SK-N-SH (cell line): ENCODE measurements around the gene GTF3C1. TPM values are rescaled to one million over a fixed set of nuclear protein-coding genes. Genes with fewer than 3 reads are reported as not detected.

Experiments
- CTCF ChIA-PET: fragments of 300-600, 350-600 bp; formaldehyde crosslinking; extraction: SDS; loops from one replicate; lab custom pipeline; 2021; lab: Yijun Ruan, JAX
- POLR2A ChIA-PET: fragments of 350-600 bp; sonication (Branson Sonifier 250); formaldehyde crosslinking; extraction: SDS; loops from one replicate; lab custom pipeline; 2020; ENCODE audit warnings: antibody characterized with exemption, inconsistent platforms; lab: Yijun Ruan, JAX
- DNase-seq: peaks from one replicate; pipeline ENCODE4 v3.0.0; 2012
- H2AFZ ChIP-seq: fragments of 200-600 bp; sonication (generic); 2 replicates; pipeline ENCODE4 v1.8.1; 2016; ENCODE audit warnings: antibody characterized with exemption, mild to moderate bottlenecking, low read depth
- H3F3A ChIP-seq: fragments of 200-600 bp; sonication (generic); replicated peaks from 2 replicates; pipeline ENCODE3; 2016; ENCODE audit warnings: antibody characterized with exemption, mild to moderate bottlenecking; ENCODE audit not compliant: insufficient read depth
- H3K27ac ChIP-seq, 2 experiments: fragments of 200-500 bp in 1 of 2; fragments of 200-600 bp in 1 of 2; sonication (Bioruptor generic) in 1 of 2; sonication (generic), shearing (Covaris generic) in 1 of 2; 2 replicates each; pipeline versions ENCODE4 v1.5.1 to v1.6.1; 2014 to 2016; ENCODE audit warnings: low read depth in 2 of 2, inconsistent platforms in 1 of 2, low read length in 1 of 2, mild to moderate bottlenecking in 1 of 2, mixed read lengths in 1 of 2
- H3K27me3 ChIP-seq: fragments of 200-600 bp; sonication (generic), shearing (Covaris generic); 2 replicates; pipeline ENCODE4 v1.6.1; 2016; ENCODE audit warnings: mixed run types; ENCODE audit not compliant: insufficient read depth
- H3K36me3 ChIP-seq, 2 experiments: fragments of 200-500 bp in 1 of 2; fragments of 200-600 bp in 1 of 2; sonication (Bioruptor generic) in 1 of 2; sonication (generic) in 1 of 2; replicated peaks in 1 of 2; 2 replicates each; pipeline versions ENCODE3 to v1.5.1; 2014 to 2016; ENCODE audit warnings: low read length in 1 of 2, mild to moderate bottlenecking in 1 of 2; ENCODE audit not compliant: insufficient read depth in 2 of 2, control insufficient read depth in 1 of 2
- H3K4me1 ChIP-seq, 2 experiments: fragments of 200-500 bp in 1 of 2; fragments of 200-600 bp in 1 of 2; sonication (Bioruptor generic) in 1 of 2; sonication (generic), shearing (Covaris generic) in 1 of 2; 2 replicates each; pipeline versions ENCODE4 v1.5.1 to v1.6.1; 2014 to 2016; ENCODE audit warnings: low read depth in 1 of 2, low read length in 1 of 2, mixed run types in 1 of 2; ENCODE audit not compliant: insufficient read depth in 2 of 2, control insufficient read depth in 1 of 2
- H3K4me2 ChIP-seq: fragments of 200-600 bp; sonication (generic), shearing (Covaris generic); 2 replicates; pipeline ENCODE4 v1.6.1; 2017; ENCODE audit warnings: mixed run types
- H3K4me3 ChIP-seq, 2 experiments: fragments of 200-500 bp in 1 of 2; fragments of 200-600 bp in 1 of 2; sonication (Bioruptor generic) in 1 of 2; sonication (generic), shearing (Covaris generic) in 1 of 2; 2 replicates each; pipeline versions ENCODE4 v1.5.1 to v1.8.1; 2014 to 2016; ENCODE audit warnings: low read depth in 2 of 2, inconsistent platforms in 1 of 2, low read length in 1 of 2, mild to moderate bottlenecking in 1 of 2, mixed read lengths in 1 of 2, moderate library complexity in 1 of 2
- H3K79me2 ChIP-seq: fragments of 200-600 bp; sonication (generic); 2 replicates; pipeline ENCODE4 v1.8.1; 2017; ENCODE audit warnings: mild to moderate bottlenecking; ENCODE audit not compliant: insufficient read depth
- H3K9ac ChIP-seq: fragments of 200-600 bp; sonication (generic); 2 replicates; pipeline ENCODE4 v1.6.1; 2017; ENCODE audit warnings: mixed run types
- H3K9me2 ChIP-seq: fragments of 200-600 bp; sonication (generic); 2 replicates; pipeline ENCODE4 v1.6.1; 2017; ENCODE audit warnings: mixed run types
- H3K9me3 ChIP-seq: fragments of 200-600 bp; sonication (generic); 2 replicates; pipeline ENCODE4 v1.6.1; 2017; ENCODE audit warnings: mixed run types, mild to moderate bottlenecking, moderate library complexity
- H4K20me1 ChIP-seq: fragments of 200-600 bp; sonication (generic); 2 replicates; pipeline ENCODE4 v1.6.1; 2017; ENCODE audit warnings: mild to moderate bottlenecking, mixed run types; ENCODE audit not compliant: insufficient read depth
- CHD2 ChIP-seq: fragments of 150-350 bp; IDR thresholded peaks from 2 replicates; pipeline ENCODE4 v1.6.1; 2018; ENCODE audit warnings: low read length; ENCODE audit not compliant: partially characterized antibody
- CTCF ChIP-seq: fragments of 200-600 bp; sonication (generic); IDR thresholded peaks from 2 replicates; pipeline ENCODE4 v1.6.1; 2017; ENCODE audit warnings: antibody characterized with exemption, mild to moderate bottlenecking, moderate library complexity
- ELF1 ChIP-seq: IDR thresholded peaks from 2 replicates; pipeline ENCODE4 v1.4.0; 2012
- FOSL2 ChIP-seq: IDR thresholded peaks from 2 replicates; pipeline ENCODE4 v1.4.0; 2012; ENCODE audit warnings: low read depth, mild to moderate bottlenecking, moderate library complexity, borderline replicate concordance
- FOXM1 ChIP-seq: IDR thresholded peaks from 2 replicates; pipeline ENCODE4 v1.4.0; 2012; ENCODE audit warnings: low read depth, mild to moderate bottlenecking
- GABPA ChIP-seq: IDR thresholded peaks from 2 replicates; pipeline ENCODE4 v1.4.0; 2012; ENCODE audit warnings: low read depth, mild to moderate bottlenecking
- GATA2 ChIP-seq: sonication (generic); formaldehyde crosslinking; IDR thresholded peaks from 2 replicates; pipeline ENCODE4 v1.5.0; 2020; ENCODE audit warnings: mild to moderate bottlenecking, missing genetic modification reagents
- IRF3 ChIP-seq: fragments of 150-350 bp; IDR thresholded peaks from 2 replicates; pipeline ENCODE4 v1.6.1; 2016; ENCODE audit warnings: mild to moderate bottlenecking, low read depth, low read length
- MEF2A ChIP-seq: IDR thresholded peaks from 2 replicates; pipeline ENCODE4 v1.4.0; 2012; ENCODE audit warnings: low read depth, borderline replicate concordance
- MXI1 ChIP-seq: IDR thresholded peaks from 2 replicates; pipeline ENCODE4 v1.6.1; 2012; ENCODE audit warnings: mild to moderate bottlenecking, low read depth, low read length, improper control_type of control experiment
- NFIC ChIP-seq: IDR thresholded peaks from 2 replicates; pipeline ENCODE4 v1.4.0; 2012; ENCODE audit warnings: borderline replicate concordance
- PBX3 ChIP-seq: IDR thresholded peaks from 2 replicates; pipeline ENCODE4; 2012
- POLR2AphosphoS5 ChIP-seq: IDR thresholded peaks from 2 replicates; pipeline ENCODE4 v1.6.1; 2012; ENCODE audit warnings: low read depth, low read length
- RAD21 ChIP-seq: IDR thresholded peaks from 2 replicates; pipeline ENCODE4 v1.6.1; 2012; ENCODE audit warnings: mild to moderate bottlenecking, low read length
- REST ChIP-seq: IDR thresholded peaks from 2 replicates; pipeline ENCODE4 v1.6.1; 2012; ENCODE audit warnings: mild to moderate bottlenecking, low read depth, low read length, moderate library complexity
- SIN3A ChIP-seq: IDR thresholded peaks from 2 replicates; pipeline ENCODE4 v1.6.1; 2012; ENCODE audit warnings: low read depth, mild to moderate bottlenecking, low read length, moderate library complexity, borderline replicate concordance
- TEAD4 ChIP-seq: IDR thresholded peaks from 2 replicates; pipeline ENCODE4 v1.4.0; 2012; ENCODE audit warnings: mild to moderate bottlenecking, borderline replicate concordance; ENCODE audit not compliant: insufficient read depth
- USF1 ChIP-seq: IDR thresholded peaks from 2 replicates; pipeline ENCODE4 v1.4.0; 2012; ENCODE audit warnings: low read depth, borderline replicate concordance
- YY1 ChIP-seq: IDR thresholded peaks from 2 replicates; pipeline ENCODE4 v1.4.0; 2012; ENCODE audit warnings: low read depth, mild to moderate bottlenecking
- ZBTB33 ChIP-seq: IDR thresholded peaks from 2 replicates; pipeline ENCODE4 v1.4.0; 2012; ENCODE audit warnings: low read depth, borderline replicate concordance
- WGBS: methylation state at CpG from one replicate; pipeline ENCODE4 v1.1.6; 2017; ENCODE audit warnings: low lambda C conversion rate; 5-methylcytosine and 5-hydroxymethylcytosine counted together
- polyA plus RNA-seq, 3 experiments: library from polyadenylated mRNA; depleted of rRNA; stranded (reverse); fragments of >200 nt; gene quantifications; 2 replicates each; pipeline ENCODE4 v1.2.3, GENCODE V29; 2012

Gene GTF3C1
- polyA plus RNA-seq, 1 of the 3 experiments (the other 2 are of a cell fraction), result 47.2 TPM

GRCh38 chr16:27452569-27453493 lies 96.9 kb downstream of the GTF3C1 start (continued):
- TF ChIP-seq PBX3, result no peak
- TF ChIP-seq TEAD4, result no peak
- TF ChIP-seq CTCF, result no peak
- TF ChIP-seq USF1, result no peak
- TF ChIP-seq MXI1, result no peak
- no peak for TF ChIP-seq CHD2
- TF ChIP-seq RAD21, result no peak

GRCh38 chr16:27450196-27450549 lies 99.5 kb downstream of the GTF3C1 start:
- no peaks in the 10 kb centered on the region for H3K36me3 ChIP-seq
- no peaks in the 10 kb centered on the region for H3K79me2 ChIP-seq
- H3K4me3 ChIP-seq, result no peak overlapping the region
- H3K9me3 ChIP-seq, result no peaks in the 10 kb centered on the region
- no peaks in the 10 kb centered on the region for H3K27me3 ChIP-seq
- ChIA-PET POLR2A (no interaction called here), CTCF (no interaction called here)
- H3K4me2 ChIP-seq, result no peak overlapping the region
- no peaks in the 10 kb centered on the region for H4K20me1 ChIP-seq
- 42% methylated on average over 5 of the region's 5 CpGs for WGBS
- H3F3A ChIP-seq, result no peaks in the 10 kb centered on the region
- no peaks in the 10 kb centered on the region for H3K4me1 ChIP-seq
- H2AFZ ChIP-seq, result no peak overlapping the region
- no peaks in the 10 kb centered on the region for H3K9me2 ChIP-seq
- no peak overlapping the region for H3K9ac ChIP-seq
- no peak for DNase-seq
- no peak overlapping the region for H3K27ac ChIP-seq
- TF ChIP-seq MEF2A, result no peak
- no peak for TF ChIP-seq CHD2
- no peak for TF ChIP-seq MXI1
- no peak for TF ChIP-seq YY1
- TF ChIP-seq FOXM1, result no peak
- no peak for TF ChIP-seq ELF1
- TF ChIP-seq ZBTB33, result no peak
- TF ChIP-seq FOSL2, result no peak
- TF ChIP-seq IRF3, result no peak
- TF ChIP-seq POLR2AphosphoS5, result no peak
- TF ChIP-seq REST, result no peak
- no peak for TF ChIP-seq GATA2 (CRISPR knock-in tag)
- TF ChIP-seq SIN3A, result no peak
- TF ChIP-seq GABPA, result no peak
- TF ChIP-seq NFIC, result no peak
